ENCODE measurements around the gene DYSF. TPM values are rescaled to one million over a fixed set of nuclear protein-coding genes. Genes with fewer than 3 reads are reported as not detected.

Gene DYSF
- total RNA-seq, 1 donor from 2014 or later: 12.8 TPM

GRCh38 chr2:71552861-71553301 is 99.5 kb downstream of the DYSF start:
- DNase-seq (ENCODE audit: low spot score): no peak

- DNase-seq (ENCODE audit: low spot score): no peak
Observed at GRCh38 chr2:71554028-71554705, 100.8 kb downstream of the DYSF start.

GRCh38 chr2:71554706-71555056 is 101.3 kb downstream of the DYSF start:
- no peak for DNase-seq (ENCODE audit: low spot score)

- DNase-seq (ENCODE audit: low spot score): no peak
Observed at GRCh38 chr2:71555798-71556454, 102.6 kb downstream of the DYSF start.

GRCh38 chr2:71556692-71557250 is 103.4 kb downstream of the DYSF start:
- DNase-seq (ENCODE audit: low spot score): no peak

GRCh38 chr2:71557321-71557720 is 104.0 kb downstream of the DYSF start:
- no peak for DNase-seq (ENCODE audit: low spot score)

GRCh38 chr2:71558300-71559051 is 105.1 kb downstream of the DYSF start:
- no peak for DNase-seq (ENCODE audit: low spot score)

- no peak for DNase-seq (ENCODE audit: low spot score)
Observed at GRCh38 chr2:71559080-71559827, 105.9 kb downstream of the DYSF start.

GRCh38 chr2:71559828-71560637 is 106.7 kb downstream of the DYSF start:
- no peak for DNase-seq (ENCODE audit: low spot score)

- DNase-seq (ENCODE audit: low spot score): no peak
Observed at GRCh38 chr2:71560638-71561011, 107.3 kb downstream of the DYSF start.

- no peak for DNase-seq (ENCODE audit: low spot score)
Observed at GRCh38 chr2:71561441-71562267, 108.3 kb downstream of the DYSF start.

GRCh38 chr2:71562518-71562917 is 109.2 kb downstream of the DYSF start:
- DNase-seq (ENCODE audit: low spot score): no peak

- DNase-seq (ENCODE audit: low spot score): no peak
Observed at GRCh38 chr2:71563872-71564271, 110.5 kb downstream of the DYSF start.

- no peak for DNase-seq (ENCODE audit: low spot score)
Observed at GRCh38 chr2:71564361-71564760, 111.0 kb downstream of the DYSF start.

GRCh38 chr2:71564790-71565189 is 111.4 kb downstream of the DYSF start:
- DNase-seq (ENCODE audit: low spot score): no peak

GRCh38 chr2:71566372-71566771 is 113.0 kb downstream of the DYSF start:
- no peak for DNase-seq (ENCODE audit: low spot score)

GRCh38 chr2:71567625-71568024 is 114.3 kb downstream of the DYSF start:
- no peak for DNase-seq (ENCODE audit: low spot score)

- DNase-seq (ENCODE audit: low spot score): no peak
Observed at GRCh38 chr2:71568103-71568502, 114.7 kb downstream of the DYSF start.

- no peak for DNase-seq (ENCODE audit: low spot score)
Observed at GRCh38 chr2:71570511-71570910, 117.2 kb downstream of the DYSF start.

GRCh38 chr2:71570951-71571460 is 117.6 kb downstream of the DYSF start:
- no peak for DNase-seq (ENCODE audit: low spot score)
